ENCODE data around the gene TEKT2.

Gene TEKT2

GRCh38 chr1:36087233-36088123 is 3.6 kb downstream of the TEKT2 start:
- FAIRE-seq, result no peak

- FAIRE-seq, result no peak
These were observed 4.3 kb downstream of the TEKT2 start for GRCh38 chr1:36088265-36088576.

GRCh38 chr1:36088577-36089392 is 4.9 kb downstream of the TEKT2 start, which contains the start of gene ADPRS:
Gene ADPRS (plus strand): TSS chr1:36088892. CDS start chr1:36088905, 13 bp downstream.
- FAIRE-seq, result no peak

- FAIRE-seq, result no peak
These were observed 5.7 kb downstream of the TEKT2 start for GRCh38 chr1:36089393-36090121.

GRCh38 chr1:36091141-36091540 is 7.2 kb downstream of the TEKT2 start:
- no peak for FAIRE-seq

GRCh38 chr1:36091698-36092097 is 7.8 kb downstream of the TEKT2 start:
- FAIRE-seq, result no peak

GRCh38 chr1:36092166-36092797 is 8.4 kb downstream of the TEKT2 start:
- FAIRE-seq, result no peak

GRCh38 chr1:36092798-36093185 is 8.9 kb downstream of the TEKT2 start:
- FAIRE-seq, result no peak

GRCh38 chr1:36093226-36093625 is 9.3 kb downstream of the TEKT2 start:
- FAIRE-seq, result no peak

GRCh38 chr1:36093929-36094328 is 10.0 kb downstream of the TEKT2 start:
- no peak for FAIRE-seq

- no peak for FAIRE-seq
These were observed 10.7 kb downstream of the TEKT2 start for GRCh38 chr1:36094621-36095061.

GRCh38 chr1:36095760-36096405 is 12.0 kb downstream of the TEKT2 start:
- FAIRE-seq, result no peak

GRCh38 chr1:36096500-36097432 is 12.9 kb downstream of the TEKT2 start:
- FAIRE-seq, result no peak

- FAIRE-seq, result no peak
These were observed 14.0 kb downstream of the TEKT2 start for GRCh38 chr1:36097693-36098585.

GRCh38 chr1:36098650-36099365 is 14.9 kb downstream of the TEKT2 start:
- FAIRE-seq, result no peak

- FAIRE-seq, result no peak
These were observed 15.9 kb downstream of the TEKT2 start for GRCh38 chr1:36099681-36100341.

GRCh38 chr1:36100376-36100775 is 16.5 kb downstream of the TEKT2 start:
- FAIRE-seq, result no peak

GRCh38 chr1:36101546-36101945 is 17.7 kb downstream of the TEKT2 start:
- no peak for FAIRE-seq

GRCh38 chr1:36106269-36106668 is 22.4 kb downstream of the TEKT2 start:
- no peak for FAIRE-seq
